RWPE2 (cell line): ENCODE results near the gene ODAD3.
"Not testable (repeated sequence)": the region's sequence is repeated elsewhere in the genome, so short reads cannot be mapped to it uniquely, and the experiment has no call there.

Source experiments
- ATAC-seq: fragments of 200-7000 bp; cut with Tn5 transposase; 3 replicates; pipeline ENCODE4 v1.9.1; 2021; ENCODE audit warnings: low read depth
- DNase-seq: peaks from one replicate; pipeline ENCODE4 v3.0.0-alpha.2; 2020; ENCODE audit warnings: low spot score
- H3K27ac ChIP-seq: fragments of 450-650 bp; 2 replicates; pipeline ENCODE4 v1.5.1; 2017; ENCODE audit warnings: mild to moderate bottlenecking; ENCODE audit not compliant: poor library complexity, severe bottlenecking
- H3K27me3 ChIP-seq: fragments of 250-450 bp; sonication (Bioruptor Pico); 2 replicates; pipeline ENCODE4 v1.5.1; 2021; ENCODE audit warnings: mild to moderate bottlenecking, moderate library complexity; ENCODE audit not compliant: insufficient read depth, poor library complexity, severe bottlenecking
- H3K36me3 ChIP-seq: fragments of 250-450 bp; sonication (Bioruptor Pico); 2 replicates; pipeline ENCODE4 v1.5.1; 2020; ENCODE audit warnings: low read depth, mild to moderate bottlenecking, moderate library complexity
- H3K4me1 ChIP-seq: fragments of 250-450 bp; sonication (Bioruptor Pico); 2 replicates; pipeline ENCODE4 v1.5.1; 2021; ENCODE audit warnings: mild to moderate bottlenecking, moderate library complexity; ENCODE audit not compliant: insufficient read depth, poor library complexity, severe bottlenecking
- H3K4me3 ChIP-seq: fragments of 250-450 bp; sonication (Bioruptor Pico); 2 replicates; pipeline ENCODE4 v1.5.1; 2021; ENCODE audit warnings: mild to moderate bottlenecking, moderate library complexity; ENCODE audit not compliant: severe bottlenecking
- H3K9me3 ChIP-seq: fragments of 250-450 bp; sonication (Bioruptor Pico); 2 replicates; pipeline ENCODE4 v1.5.1; 2021; ENCODE audit warnings: mild to moderate bottlenecking, moderate library complexity; ENCODE audit not compliant: severe bottlenecking
- CTCF ChIP-seq: fragments of 450-650 bp; IDR thresholded peaks from one replicate; pipeline ENCODE4 v1.5.1; 2017; ENCODE audit warnings: mild to moderate bottlenecking, moderate library complexity; ENCODE audit not compliant: poor library complexity, severe bottlenecking

The ODAD3 gene

DNA sequence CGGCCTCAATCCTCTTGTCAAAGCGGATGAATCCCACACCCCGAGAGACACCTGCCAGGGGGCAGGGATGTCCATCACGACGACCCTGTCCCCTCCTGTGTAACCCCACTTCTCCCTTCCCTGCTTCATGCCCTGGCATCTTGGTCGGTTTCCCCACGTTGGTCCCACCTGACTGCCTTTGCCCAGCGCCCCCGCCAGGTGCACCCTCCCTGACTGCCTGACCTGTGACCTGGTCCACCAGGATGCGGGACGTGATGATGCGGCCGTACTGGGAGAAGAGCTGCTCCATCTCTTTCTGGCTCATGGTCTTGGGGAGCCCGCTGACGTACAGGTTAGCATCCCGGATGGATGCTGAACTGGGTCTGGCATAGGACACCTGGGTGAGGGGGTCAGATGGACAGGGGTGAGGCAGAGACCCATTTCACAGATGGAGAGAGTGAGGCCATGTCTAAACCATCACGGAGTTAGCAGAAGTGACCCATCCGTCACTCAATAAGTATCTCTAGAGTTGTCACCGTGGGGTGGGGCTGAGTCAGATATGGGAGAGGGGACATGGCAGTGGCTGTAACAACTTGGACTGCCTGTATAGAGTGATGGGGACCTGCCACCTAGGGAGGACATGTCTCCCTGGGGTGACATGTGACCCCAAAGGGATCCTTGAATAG is 23.4 kb upstream of the ODAD3 start:
- Histone ChIP-seq H3K9me3 (no peaks in the 10 kb centered on the region), H3K27me3 (no peaks in the 10 kb centered on the region), H3K4me3 (no peak overlapping the region), H3K4me1 (no peaks in the 10 kb centered on the region), H3K36me3 (no peaks in the 10 kb centered on the region), H3K27ac (no peak overlapping the region)
- TF ChIP-seq CTCF: no peak
- DNase-seq (no peak), ATAC-seq (no peak)

- no peak for DNase-seq
- Histone ChIP-seq H3K9me3 (no peaks in the 10 kb centered on the region), H3K36me3 (no peaks in the 10 kb centered on the region), H3K4me3 (no peak overlapping the region), H3K27me3 (no peaks in the 10 kb centered on the region), H3K27ac (no peak overlapping the region), H3K4me1 (no peaks in the 10 kb centered on the region)
- TF ChIP-seq CTCF: no peak
- no peak for ATAC-seq
Observed at GRCh38 chr19:11457831-11458230, 22.9 kb upstream of the ODAD3 start.

- Histone ChIP-seq H3K27me3 (no peaks in the 10 kb centered on the region), H3K4me3 (no peak overlapping the region), H3K9me3 (no peaks in the 10 kb centered on the region), H3K36me3 (no peaks in the 10 kb centered on the region), H3K27ac (no peak overlapping the region), H3K4me1 (no peaks in the 10 kb centered on the region)
- TF ChIP-seq CTCF: no peak
- ATAC-seq (no peak), DNase-seq (no peak)
Observed at GRCh38 chr19:11457115-11457514, 22.2 kb upstream of the ODAD3 start.

DNA sequence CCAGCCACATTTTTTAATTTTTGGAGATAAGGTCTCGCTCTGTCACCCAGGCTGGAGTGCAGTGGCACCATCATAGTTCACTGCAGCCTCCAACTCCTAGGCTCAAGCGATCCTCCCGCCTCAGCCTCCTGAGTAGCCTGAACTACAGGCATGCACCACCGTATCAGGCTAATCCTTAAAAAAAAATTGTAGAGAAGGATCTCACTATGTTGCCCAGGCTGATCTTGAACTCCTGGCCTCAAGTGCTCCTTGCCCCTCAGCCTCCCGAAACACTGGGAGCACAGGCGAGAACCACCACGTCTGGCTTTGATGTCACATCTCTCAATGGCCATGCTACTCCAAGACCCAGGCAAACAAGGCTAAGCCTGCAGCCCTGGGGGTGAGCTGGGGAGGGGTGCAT is 21.7 kb upstream of the ODAD3 start:
- Histone ChIP-seq H3K27ac (no peak overlapping the region), H3K4me1 (no peaks in the 10 kb centered on the region), H3K36me3 (no peaks in the 10 kb centered on the region), H3K27me3 (no peaks in the 10 kb centered on the region), H3K4me3 (no peak overlapping the region), H3K9me3 (no peaks in the 10 kb centered on the region)
- no peak for ATAC-seq
- TF ChIP-seq CTCF: no peak
- DNase-seq: no peak

GRCh38 chr19:11455233-11455554 is 20.3 kb upstream of the ODAD3 start:
- ATAC-seq, H3K27ac ChIP-seq, H3K27me3 ChIP-seq, H3K4me1 ChIP-seq, DNase-seq, H3K9me3 ChIP-seq, H3K36me3 ChIP-seq, H3K4me3 ChIP-seq: not testable (repeated sequence)
